ENCODE data around the gene MAP2K5.

DNA sequence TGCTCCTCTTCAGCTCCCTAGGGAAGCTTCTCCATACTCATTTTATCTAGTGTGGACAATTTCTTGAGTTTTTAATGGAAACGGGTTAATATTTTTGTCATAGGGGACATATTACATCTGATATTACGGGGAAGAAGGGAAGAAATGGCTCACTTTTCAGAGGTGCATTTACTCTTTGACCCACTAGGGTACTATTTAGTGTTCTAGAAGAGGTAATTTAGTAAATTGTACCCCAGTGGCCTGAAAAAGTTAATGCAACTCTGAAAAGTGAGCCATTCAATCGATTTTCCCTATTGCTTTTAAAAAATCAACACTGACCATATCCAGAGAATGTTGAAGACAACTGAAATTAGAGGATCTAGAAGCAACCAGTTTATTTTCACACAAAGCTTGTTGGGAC lies 71.2 kb downstream of the MAP2K5 start:
- no peak for TF ChIP-seq POLR2A (IDR thresholded peaks at IDR 0.05; ENCODE audit: extremely low read depth, insufficient read length)
- TF ChIP-seq, protein P1, sequence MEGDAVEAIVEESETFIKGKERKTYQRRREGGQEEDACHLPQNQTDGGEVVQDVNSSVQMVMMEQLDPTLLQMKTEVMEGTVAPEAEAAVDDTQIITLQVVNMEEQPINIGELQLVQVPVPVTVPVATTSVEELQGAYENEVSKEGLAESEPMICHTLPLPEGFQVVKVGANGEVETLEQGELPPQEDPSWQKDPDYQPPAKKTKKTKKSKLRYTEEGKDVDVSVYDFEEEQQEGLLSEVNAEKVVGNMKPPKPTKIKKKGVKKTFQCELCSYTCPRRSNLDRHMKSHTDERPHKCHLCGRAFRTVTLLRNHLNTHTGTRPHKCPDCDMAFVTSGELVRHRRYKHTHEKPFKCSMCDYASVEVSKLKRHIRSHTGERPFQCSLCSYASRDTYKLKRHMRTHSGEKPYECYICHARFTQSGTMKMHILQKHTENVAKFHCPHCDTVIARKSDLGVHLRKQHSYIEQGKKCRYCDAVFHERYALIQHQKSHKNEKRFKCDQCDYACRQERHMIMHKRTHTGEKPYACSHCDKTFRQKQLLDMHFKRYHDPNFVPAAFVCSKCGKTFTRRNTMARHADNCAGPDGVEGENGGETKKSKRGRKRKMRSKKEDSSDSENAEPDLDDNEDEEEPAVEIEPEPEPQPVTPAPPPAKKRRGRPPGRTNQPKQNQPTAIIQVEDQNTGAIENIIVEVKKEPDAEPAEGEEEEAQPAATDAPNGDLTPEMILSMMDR (IDR thresholded peaks at IDR 0.05; ENCODE audit: low read depth, low read length), result no peak
